HG03432 (cell line): ENCODE data around the gene TRPM8.

Experiments used
- ATAC-seq: cut with Tn5 transposase; IDR thresholded peaks from one replicate; pipeline ENCODE4 v1.9.1; 2021; ENCODE audit warnings: mild to moderate bottlenecking, moderate library complexity; ENCODE audit not compliant: unreplicated experiment

The TRPM8 gene

GRCh38 chr2:233973786-233974185 is 56.6 kb downstream of the TRPM8 start:
- ATAC-seq: no peak

GRCh38 chr2:233974530-233975071 is 57.4 kb downstream of the TRPM8 start:
- ATAC-seq: no peak

- no peak for ATAC-seq
Observed at GRCh38 chr2:233976087-233976486, 58.9 kb downstream of the TRPM8 start.

DNA sequence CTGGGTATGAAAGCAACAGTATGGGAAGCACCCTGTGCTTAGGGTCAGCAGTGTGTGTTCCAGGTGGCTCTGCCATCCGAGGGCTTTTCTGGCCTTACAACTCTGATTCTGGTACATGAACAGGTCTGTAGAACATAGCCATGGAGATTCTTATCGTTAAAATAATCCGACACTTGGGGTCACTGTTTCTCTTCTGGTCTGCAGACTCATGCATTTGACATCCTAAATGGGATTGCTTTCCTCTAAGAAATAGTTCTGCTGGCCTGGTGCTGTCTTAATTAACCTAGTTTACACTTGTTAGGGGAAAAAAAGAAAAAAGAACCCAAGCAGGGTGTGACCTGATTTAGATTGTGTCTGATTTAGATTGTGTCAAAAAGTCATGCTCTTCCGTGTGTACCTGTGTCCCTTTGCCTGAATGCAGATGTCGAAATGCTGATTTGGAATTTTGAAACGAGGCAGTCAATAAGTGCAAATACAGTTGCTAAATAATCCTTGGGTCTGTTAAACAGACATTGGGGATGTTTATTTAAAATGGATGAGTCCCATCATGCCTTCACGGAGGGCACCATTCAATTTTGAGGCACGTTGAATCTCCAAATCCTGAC is 59.6 kb downstream of the TRPM8 start:
- ATAC-seq: no peak

DNA sequence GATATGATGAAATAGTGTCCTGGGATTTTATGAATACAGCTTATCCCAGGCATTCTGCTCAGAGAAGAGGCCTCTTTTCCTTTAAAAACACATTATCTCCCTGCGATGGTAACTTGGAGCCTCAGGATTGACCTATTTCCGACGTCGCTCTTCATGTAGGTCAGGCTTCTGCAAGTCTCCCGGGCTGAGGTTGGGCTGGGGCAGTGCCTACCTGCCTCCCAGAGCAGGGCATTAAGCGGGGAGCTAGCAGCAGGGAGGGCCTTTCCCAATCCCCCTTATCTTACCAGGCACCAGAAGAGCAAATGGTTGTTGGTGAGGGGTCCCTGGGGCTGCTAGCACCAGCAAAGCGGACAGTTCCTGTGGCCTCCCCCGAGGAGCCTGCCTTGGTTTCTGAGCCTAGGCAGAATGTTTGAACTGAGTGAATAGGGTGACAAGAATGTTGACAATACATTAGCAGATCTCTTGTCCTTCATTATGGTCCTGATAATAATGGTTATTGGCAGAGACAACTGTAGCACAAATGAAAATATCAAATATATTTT is 60.2 kb downstream of the TRPM8 start:
- no peak for ATAC-seq

- ATAC-seq: no peak
Observed at GRCh38 chr2:233979748-233980147, 62.6 kb downstream of the TRPM8 start.

- no peak for ATAC-seq
Observed at GRCh38 chr2:233980955-233981561, 63.9 kb downstream of the TRPM8 start.

GRCh38 chr2:233981574-233982420 is 64.6 kb downstream of the TRPM8 start:
- ATAC-seq: no peak

- ATAC-seq: no peak
Observed at GRCh38 chr2:233982421-233983121, 65.4 kb downstream of the TRPM8 start.

- ATAC-seq: no peak
Observed at GRCh38 chr2:233983445-233983844, 66.3 kb downstream of the TRPM8 start.

DNA sequence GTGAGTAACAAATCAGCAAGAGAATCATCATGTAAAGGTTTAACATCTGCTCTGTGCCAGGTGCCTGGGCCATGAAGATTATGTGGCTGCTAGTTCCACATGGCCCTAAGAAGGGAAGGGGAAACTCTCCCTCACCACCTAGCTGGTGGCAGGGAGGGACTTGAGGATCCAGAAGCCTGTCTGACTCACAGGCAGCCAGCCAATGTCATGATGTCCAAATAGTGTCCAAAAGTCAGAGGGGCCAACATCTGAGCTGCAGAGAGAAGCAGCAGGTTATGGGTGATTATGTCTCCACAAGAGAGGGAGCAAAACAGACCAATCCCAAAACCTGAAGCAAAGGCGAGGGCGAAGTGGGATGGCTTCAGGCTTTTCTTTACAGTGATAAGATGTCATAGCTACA is 71.4 kb downstream of the TRPM8 start:
- no peak for ATAC-seq

- no peak for ATAC-seq
Observed at GRCh38 chr2:233989221-233989858, 72.2 kb downstream of the TRPM8 start.

DNA sequence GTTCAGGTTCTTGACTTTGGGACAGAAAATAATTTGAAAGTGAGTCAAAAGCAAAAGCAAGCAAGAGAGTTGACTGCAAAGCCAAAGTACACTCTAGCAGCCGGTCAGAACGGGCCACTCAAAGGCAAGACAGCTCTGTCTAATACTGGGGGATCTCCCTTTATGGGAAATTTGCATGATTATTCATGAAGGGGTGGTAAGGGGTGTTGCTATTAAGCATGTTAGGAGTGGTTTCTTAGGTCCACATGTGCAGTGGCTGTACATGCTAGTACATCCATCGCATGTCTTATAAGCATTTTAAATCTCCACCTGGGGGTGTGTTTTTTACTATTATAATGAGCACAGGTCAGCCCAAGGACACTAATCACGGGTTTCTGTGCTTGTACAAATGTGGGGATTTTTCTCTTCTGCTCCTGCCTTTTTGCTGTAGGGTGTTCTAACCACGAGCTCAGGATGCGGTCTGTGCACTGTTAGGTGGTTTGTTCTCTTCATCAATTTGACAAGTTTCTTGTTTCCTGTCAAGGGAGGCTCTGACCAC is 73.2 kb downstream of the TRPM8 start:
- peak; percentile 88 for ATAC-seq

- ATAC-seq: no peak
Observed at GRCh38 chr2:233991196-233991595, 74.0 kb downstream of the TRPM8 start.

DNA sequence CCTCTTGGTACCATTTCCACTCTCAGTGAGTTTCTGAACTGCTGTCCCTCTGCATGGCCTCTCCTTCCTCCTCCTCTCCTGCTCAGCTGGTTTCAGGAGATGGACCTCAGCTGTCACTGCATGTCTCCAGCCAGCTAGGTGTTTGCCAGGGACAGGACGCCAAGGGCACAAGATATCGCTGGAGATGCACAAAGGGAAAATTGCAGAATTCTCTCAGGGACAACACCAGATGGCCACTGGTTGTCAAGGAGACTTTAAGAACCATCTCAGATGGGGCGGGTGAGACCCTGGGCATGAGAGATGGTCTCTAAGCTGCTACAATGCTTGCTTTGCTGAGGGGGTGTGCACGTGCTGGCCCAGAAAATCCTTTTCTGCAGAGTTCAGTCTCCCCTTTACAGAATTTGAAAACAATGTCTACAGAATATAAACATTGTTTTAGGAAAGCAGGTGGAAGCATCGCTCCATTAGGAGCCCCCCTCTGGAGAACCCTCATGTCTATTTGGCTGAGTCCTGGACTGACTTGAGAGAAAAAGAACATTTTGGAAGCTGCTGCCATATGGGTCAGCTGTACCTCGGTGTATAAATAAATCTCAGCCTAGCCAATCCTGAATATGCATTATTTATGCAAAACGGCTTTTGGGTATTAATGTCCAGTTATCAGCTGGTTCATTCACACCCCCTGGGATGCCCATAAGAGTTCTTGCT is 75.5 kb downstream of the TRPM8 start:
- ATAC-seq: no peak

GRCh38 chr2:233993461-233993860 is 76.3 kb downstream of the TRPM8 start:
- ATAC-seq: no peak

DNA sequence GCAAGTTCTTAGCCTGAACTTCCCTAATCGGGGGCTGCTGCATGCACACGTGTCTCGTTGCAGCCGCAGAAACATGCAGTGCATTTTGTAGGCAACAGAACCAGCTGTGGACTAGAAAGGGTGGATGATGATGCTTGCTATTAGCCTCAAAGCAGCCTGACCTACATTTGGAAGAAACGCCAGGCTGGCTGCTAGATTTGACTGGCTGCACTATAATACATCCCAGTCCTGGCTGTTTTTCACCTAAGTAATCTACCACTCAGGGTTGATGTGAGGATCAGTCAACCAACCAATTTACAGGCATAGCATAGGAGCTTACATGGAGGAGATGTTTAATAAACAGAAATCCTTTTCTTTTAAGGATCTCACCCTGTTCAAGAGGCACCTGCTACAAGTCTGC is 77.0 kb downstream of the TRPM8 start:
- ATAC-seq: no peak

- no peak for ATAC-seq
Observed at GRCh38 chr2:233996000-233996399, 78.8 kb downstream of the TRPM8 start.

DNA sequence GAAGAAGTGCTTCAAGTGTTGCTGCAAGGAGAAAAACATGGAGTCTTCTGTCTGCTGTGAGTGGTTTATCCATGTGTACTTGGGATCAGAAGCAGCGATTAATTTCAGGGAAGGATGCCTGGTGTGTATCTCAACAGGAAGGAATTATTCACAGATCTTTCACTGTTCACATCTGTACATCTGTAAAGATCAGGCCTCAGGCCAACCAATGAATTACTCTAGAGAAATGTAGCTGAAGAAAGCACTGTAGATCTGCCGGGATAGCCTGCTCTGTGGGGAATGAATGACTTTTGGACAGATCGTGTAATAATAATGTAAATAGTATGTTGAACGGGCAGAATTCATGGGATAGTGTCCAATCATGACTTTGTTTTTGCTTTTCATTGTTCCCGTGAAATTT is 79.3 kb downstream of the TRPM8 start:
- no peak for ATAC-seq

- no peak for ATAC-seq
Observed at GRCh38 chr2:233997707-233998106, 80.5 kb downstream of the TRPM8 start.
